GM12801 (cell line): ENCODE data around the gene ABRAXAS1.

Experiments used
- TF ChIP-seq, protein P1 (sequence below): IDR thresholded peaks from one replicate; pipeline ENCODE4 v1.5.1; 2011; ENCODE audit warnings: control low read depth; ENCODE audit not compliant: insufficient read length; ENCODE audit errors: extremely low read depth

Gene ABRAXAS1

DNA sequence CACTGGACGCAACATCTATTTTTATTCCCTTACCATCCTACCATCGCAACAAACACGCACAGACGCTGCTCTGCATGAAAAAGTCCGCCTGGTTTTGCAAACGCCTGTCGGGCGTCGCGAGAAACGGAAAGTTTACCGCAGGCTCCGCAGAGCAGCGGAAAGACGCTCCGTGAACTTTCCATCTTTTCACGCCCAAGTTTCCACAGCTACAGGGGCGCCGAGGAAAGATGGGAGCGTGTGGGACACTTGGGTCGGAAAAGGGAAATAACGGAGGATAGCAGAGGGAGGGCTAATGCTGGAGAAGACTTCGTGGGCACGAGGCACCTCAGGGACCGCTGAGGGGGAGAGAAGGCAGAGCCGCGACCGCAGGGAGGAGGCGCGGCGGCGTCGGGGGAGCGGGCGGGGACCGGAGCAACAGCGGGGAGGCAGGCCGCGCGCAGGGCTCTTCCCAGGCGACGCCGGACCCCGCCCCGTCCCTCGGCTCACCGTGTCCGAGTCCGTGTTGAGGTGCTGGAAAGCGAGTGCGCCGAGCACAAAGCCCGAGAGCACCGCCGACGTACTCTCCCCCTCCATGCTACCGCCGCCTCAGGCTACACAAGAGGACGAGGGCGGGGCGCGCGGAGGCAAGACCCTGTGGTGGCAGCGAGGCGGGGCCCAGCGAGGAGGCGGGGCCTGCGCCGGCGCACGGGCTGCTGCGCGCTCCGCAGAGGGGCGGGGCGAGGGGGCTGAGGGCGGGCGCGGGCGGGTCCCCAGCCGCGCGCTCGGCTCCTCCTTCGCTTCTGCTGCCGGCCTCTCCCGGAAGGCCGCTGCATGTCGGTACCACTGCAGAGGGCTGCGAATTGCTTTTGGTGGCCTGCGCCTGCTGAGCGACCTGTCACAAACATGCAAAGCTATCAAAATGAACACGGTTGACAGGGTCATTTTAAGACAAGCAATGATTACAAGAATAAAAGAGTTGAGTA, at the start of gene ABRAXAS1:
ABRAXAS1 (minus strand) TSS at position 601 of the 962 bp plus-strand sequence; CDS start at position 573, 28 bp downstream.
- TF ChIP-seq, protein P1, sequence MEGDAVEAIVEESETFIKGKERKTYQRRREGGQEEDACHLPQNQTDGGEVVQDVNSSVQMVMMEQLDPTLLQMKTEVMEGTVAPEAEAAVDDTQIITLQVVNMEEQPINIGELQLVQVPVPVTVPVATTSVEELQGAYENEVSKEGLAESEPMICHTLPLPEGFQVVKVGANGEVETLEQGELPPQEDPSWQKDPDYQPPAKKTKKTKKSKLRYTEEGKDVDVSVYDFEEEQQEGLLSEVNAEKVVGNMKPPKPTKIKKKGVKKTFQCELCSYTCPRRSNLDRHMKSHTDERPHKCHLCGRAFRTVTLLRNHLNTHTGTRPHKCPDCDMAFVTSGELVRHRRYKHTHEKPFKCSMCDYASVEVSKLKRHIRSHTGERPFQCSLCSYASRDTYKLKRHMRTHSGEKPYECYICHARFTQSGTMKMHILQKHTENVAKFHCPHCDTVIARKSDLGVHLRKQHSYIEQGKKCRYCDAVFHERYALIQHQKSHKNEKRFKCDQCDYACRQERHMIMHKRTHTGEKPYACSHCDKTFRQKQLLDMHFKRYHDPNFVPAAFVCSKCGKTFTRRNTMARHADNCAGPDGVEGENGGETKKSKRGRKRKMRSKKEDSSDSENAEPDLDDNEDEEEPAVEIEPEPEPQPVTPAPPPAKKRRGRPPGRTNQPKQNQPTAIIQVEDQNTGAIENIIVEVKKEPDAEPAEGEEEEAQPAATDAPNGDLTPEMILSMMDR = no peak

DNA sequence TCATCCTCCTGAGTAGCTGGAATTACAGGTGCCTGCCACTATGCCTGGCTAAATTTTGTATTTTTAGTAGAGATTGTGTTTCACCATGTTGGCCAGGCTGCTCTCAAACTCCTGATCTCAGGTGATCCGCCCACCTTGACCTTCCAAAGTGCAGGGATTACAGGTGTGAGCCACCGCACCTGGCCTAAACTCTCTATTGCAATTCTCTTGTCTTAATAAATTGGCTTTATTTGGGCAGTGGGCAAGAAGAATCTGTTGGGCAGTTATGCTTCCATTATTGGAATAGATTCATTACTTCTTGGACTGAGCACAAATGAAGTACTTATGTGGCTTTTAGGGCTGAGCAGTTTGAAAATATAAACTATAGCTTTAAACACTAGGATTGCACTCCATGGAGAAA, 42.8 kb upstream of the ABRAXAS1 start:
- TF ChIP-seq, protein P1 = no peak

DNA sequence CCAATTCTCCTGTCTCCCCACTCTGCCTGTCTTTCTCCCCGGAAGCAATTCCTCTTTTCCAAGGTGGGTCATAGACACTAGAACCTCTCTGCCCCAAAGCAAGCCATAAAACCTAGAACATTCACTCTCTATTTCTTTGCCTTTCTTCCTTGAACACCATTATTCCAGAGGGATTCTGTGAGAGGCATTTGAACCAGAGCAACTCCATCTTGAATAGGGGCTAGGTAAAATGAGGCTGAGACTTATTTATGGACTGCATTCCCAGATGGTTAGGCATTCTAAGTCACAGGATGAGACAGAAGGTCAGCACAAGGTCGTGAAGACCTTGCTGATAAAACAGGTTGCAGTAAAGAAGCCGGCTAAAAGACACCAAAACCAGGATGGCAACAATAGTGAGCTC, 37.3 kb upstream of the ABRAXAS1 start:
- TF ChIP-seq, protein P1 = no peak

DNA sequence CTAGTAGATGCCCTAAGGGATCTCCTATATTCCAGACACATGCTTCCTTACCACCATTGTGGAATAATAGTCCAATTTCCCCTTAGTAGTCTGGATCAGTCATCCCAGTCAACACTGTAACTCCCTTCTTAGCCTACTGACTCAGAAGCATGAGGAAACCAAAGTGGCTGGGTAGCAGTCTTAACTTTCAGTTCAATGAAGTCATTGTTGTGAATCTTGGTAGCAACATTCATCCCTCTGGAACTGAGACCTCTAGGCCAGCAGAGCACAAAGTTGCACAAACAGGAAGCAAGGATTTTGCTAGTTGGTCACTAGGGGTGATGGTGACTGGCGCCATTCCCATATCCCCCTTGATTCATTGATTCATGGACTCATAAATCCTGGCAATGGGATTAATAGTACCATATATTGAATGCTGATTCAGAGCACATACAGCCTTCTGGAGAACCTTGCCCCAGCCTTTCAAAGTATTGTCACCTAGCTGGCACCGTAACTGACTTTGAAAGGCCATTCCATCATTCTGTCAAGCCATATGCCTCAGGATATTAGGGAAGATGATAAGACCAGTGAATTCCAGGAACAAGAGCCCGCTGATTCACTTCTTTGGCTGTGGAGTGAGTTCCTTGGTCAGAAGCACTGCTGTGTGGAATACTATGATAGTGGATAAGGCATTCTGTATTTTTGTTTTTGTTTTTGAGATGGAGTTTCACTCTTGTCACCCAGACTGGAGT, 31.3 kb upstream of the ABRAXAS1 start:
- TF ChIP-seq, protein P1 = no peak

GRCh38 chr4:83510442-83510841, 25.5 kb upstream of the ABRAXAS1 start:
- TF ChIP-seq, protein P1 = no peak

DNA sequence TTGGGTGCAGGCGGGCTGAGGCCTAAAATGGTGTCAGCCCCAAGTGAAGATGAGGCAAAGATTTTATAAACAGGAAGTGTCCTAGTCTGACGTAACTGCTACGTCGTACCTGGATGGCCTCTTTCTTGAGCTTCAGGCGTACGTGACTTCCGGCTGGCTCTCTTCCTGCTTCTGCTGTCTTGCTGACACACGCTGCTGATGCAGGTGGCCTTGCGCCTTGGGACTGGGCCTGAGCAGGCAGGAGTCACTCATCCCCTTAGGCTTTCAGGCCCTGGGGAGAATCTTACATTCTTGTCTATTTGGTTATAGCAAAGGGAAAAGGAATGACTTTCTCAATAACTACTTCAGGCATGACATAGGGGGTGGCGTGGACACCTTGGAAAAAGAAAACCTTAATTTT, 20.1 kb upstream of the ABRAXAS1 start:
- TF ChIP-seq, protein P1 = no peak

DNA sequence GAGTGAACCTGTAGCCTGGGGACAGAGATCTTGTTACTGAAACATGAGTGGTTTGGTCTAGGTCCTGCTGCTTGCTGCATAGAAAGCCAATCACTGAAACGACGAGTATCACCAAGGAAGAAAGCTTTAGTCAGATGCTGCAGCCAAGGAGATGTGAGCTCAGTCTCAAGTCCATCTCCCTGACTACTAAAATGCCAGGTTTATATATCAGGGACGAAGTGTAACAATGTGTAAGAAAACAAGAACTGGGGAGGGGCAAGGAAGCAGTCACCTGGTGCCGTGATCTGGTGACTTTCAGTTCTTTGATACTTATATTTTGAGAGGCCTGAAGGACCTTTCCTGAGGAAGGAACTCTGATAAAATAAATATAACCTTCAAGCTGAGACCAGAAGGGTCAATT, 19.6 kb upstream of the ABRAXAS1 start:
- TF ChIP-seq, protein P1 = no peak
